ENCODE measurements around the gene CD83. TPM values are rescaled to one million over a fixed set of nuclear protein-coding genes. Genes with fewer than 3 reads are reported as not detected.
"Not testable (repeated sequence)": the region's sequence is repeated elsewhere in the genome, so short reads cannot be mapped to it uniquely, and the experiment has no call there.

CD83 gene
- 0.99 and 1.6 TPM in 2 replicates for total RNA-seq

DNA sequence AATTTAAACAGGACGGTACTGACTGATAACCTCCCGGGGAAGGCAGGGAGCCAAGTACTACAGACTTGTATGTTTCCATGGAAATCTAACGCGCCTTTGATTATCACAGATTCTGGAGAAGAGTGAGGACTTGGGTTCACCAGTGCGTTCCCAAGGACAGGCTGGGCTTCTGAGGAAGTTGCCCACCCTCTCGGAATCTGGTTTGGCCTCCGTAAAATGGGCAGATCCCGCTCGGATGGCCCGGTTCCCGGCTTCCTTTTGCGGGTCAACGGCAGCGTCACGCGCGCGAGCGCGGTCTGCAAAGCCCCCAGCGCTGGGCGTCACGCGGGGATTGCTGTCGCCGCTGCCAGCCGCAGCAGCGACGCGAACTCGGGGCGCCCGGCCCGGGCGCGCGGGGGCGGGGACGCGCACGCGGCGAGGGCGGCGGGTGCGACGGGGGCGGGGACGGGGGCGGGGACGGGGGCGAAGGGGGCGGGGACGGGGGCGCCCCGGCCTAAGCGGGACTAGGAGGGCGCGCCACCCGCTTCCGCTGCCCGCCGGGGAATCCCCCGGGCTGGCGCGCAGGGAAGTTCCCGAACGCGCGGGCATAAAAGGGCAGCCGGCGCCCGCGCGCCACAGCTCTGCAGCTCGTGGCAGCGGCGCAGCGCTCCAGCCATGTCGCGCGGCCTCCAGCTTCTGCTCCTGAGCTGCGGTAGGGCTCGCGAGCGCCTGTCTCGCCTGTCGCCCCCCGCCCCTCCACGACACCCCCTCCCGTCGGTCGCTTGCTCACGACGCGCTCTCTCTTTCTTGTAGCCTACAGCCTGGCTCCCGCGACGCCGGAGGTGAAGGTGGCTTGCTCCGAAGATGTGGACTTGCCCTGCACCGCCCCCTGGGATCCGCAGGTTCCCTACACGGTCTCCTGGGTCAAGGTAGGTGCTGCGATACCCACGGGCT lies at the start of gene CD83:
Gene CD83 (plus strand): TSS at position 615 of the 933 bp plus-strand sequence. CDS start 40 bp downstream, at position 655.
- no peak for DNase-seq (ENCODE audit: low read depth, low spot score)

- DNase-seq (ENCODE audit: low read depth, low spot score), result no peak
These were observed 49.4 kb upstream of the CD83 start for GRCh38 chr6:14068133-14068532.

GRCh38 chr6:14068623-14069022 lies 48.9 kb upstream of the CD83 start:
- no peak for DNase-seq (ENCODE audit: low read depth, low spot score)

GRCh38 chr6:14070457-14070856 lies 47.1 kb upstream of the CD83 start:
- DNase-seq (ENCODE audit: low read depth, low spot score), result no peak

DNA sequence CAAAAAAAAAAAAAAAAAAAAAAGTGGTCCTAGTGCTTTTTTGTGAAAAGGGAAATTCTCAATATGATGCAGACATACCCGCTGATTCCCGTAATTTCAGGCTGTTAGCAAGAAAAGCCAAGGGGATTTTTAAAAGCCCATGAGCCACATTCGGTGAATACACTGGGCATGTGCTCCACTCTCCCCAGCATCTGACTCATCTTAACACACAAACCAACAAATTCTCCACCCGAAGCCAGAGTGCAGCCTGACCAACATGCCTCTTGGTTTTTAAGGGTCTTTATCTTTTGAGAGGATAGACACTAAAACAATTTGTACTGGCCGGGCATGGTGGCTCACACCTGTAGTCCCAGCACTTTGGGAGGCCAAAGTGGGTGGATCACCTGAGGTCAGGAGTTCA lies 45.5 kb upstream of the CD83 start:
- DNase-seq (ENCODE audit: low read depth, low spot score), result no peak

- DNase-seq (ENCODE audit: low read depth, low spot score), result not testable (repeated sequence)
These were observed 43.8 kb upstream of the CD83 start for GRCh38 chr6:14073561-14074354.

GRCh38 chr6:14074476-14075094 lies 43.0 kb upstream of the CD83 start:
- DNase-seq (ENCODE audit: low read depth, low spot score), result no peak

GRCh38 chr6:14075095-14075503 lies 42.5 kb upstream of the CD83 start:
- DNase-seq (ENCODE audit: low read depth, low spot score), result no peak

DNA sequence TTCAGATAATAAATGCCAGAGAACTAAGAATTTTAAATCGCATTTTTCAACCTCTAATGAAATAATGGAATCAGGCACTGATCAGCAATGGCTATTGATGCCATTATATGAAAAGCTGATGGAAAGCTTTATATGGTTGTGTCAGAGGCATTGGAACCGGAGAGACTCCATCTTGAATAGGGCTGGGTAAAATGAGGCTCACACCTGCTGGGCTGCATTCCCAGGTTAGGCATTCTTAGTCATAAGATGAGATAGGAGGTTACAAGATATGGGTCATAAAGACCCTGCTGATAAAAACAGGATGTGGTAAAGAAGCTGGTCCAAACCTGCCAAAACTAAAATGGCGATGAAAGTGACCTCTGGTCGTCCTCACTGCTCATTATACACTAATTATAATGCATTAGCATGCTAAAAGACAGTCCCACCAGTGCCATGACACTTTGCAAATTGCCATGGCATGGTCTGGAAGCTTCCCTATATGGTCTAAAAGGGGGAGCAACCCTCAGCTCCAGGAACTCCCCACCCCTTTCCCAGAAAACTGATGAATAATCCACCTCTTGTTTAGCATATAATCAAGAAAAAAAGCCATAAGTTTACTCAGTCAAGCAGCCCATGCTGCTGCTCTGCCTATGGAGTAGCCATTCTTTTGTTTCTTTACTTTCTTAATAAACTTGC lies 40.2 kb upstream of the CD83 start:
- no peak for DNase-seq (ENCODE audit: low read depth, low spot score)

DNA sequence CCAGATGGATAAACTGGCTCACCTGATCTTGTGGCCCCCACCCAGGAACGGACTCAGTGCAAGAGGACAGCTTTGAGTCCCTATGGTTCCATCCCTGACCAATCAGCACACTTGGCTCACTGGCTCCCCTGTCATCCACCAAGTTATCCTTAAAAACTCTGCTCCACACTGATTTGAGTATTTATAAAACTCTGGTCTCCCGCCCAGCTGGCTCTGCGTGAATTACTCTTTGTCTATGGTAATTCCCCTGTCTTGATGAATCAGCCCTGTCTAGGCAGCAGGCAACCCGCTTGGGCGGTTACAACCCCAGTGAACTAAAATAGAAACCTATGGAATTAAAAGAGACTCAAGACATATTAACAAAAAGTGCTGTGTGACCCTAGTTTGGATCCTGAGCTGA lies 38.1 kb upstream of the CD83 start:
- DNase-seq (ENCODE audit: low read depth, low spot score), result no peak

GRCh38 chr6:14079971-14080370 lies 37.6 kb upstream of the CD83 start:
- no peak for DNase-seq (ENCODE audit: low read depth, low spot score)

GRCh38 chr6:14081126-14081525 lies 36.4 kb upstream of the CD83 start:
- no peak for DNase-seq (ENCODE audit: low read depth, low spot score)

DNA sequence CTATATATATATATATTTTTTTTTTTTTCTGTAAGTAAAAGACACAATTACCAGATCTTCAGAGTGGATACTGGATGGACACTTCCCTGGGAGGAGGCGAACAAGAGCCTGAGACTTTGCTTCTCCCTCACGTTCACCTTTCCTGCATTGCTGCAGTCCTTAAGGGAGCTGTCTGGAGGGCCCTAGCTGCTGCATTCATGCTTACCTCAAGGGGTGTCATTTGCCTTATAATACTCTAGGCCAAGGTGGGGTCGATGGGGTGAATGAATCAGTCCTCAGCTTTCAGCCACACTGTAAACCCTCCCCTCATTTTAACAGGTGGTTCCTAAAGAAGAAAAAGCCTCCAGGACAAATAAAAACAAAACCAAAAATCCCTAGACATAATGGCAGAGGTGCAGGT lies 34.8 kb upstream of the CD83 start:
- DNase-seq (ENCODE audit: low read depth, low spot score), result no peak

GRCh38 chr6:14083262-14083661 lies 34.3 kb upstream of the CD83 start:
- DNase-seq (ENCODE audit: low read depth, low spot score), result no peak

GRCh38 chr6:14083751-14084150 lies 33.8 kb upstream of the CD83 start:
- DNase-seq (ENCODE audit: low read depth, low spot score), result no peak

DNA sequence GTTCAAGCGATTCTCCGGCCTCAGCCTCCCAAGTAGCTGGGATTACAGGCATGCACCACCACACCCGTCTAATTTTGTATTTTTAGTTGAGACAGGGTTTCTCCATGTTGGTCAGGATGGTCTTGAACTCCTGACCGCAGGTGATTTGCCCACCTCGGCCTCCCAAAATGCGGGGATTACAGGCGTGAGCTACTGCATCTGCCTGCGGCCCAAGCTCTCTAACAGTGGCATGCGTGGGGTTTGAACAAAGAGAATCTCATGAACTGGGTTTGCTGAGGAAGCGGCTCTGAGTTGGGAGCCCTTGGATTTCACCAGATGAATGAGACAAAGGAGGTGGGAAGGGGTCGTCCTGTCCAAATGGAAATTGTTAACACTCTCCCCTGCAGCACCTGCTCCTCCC lies 33.2 kb upstream of the CD83 start:
- no peak for DNase-seq (ENCODE audit: low read depth, low spot score)

DNA sequence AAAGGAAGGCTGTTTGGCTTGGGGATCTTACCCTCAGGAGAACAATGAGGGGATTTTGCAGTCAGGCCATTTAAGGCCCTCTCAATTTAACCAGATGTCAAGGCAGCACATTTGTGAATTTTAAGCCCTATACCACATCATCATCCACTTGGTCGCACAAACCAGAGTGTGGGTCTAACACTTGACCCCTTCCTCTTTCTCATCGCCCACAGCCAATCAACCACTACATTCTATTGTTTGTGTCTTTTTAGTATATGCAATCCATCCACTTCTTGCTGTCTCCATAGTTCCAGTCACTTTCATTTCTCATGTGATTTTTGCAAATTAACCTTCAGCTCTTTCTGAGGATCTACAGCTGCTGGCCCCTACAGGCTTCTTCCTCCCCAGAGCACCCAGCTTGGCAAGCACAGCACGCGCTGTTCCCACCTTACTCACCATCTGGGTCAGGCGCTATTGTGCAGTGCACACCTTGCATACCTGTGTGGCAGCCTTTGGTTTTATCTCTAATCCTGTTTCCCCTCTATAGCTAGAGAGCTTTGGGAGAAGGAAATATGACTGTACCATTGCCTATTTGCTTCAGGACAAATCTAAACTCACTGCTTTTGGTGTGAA lies 32.3 kb upstream of the CD83 start:
- no peak for DNase-seq (ENCODE audit: low read depth, low spot score)

GRCh38 chr6:14086701-14087100 lies 30.9 kb upstream of the CD83 start:
- DNase-seq (ENCODE audit: low read depth, low spot score), result no peak

- no peak for DNase-seq (ENCODE audit: low read depth, low spot score)
These were observed 28.9 kb upstream of the CD83 start for GRCh38 chr6:14088600-14089192.

GRCh38 chr6:14089224-14089623 lies 28.3 kb upstream of the CD83 start:
- DNase-seq (ENCODE audit: low read depth, low spot score), result no peak
